Muscle layer of duodenum (tissue), 2 donors: ENCODE results near the gene TRIM50.
"Not testable (repeated sequence)": the region's sequence is repeated elsewhere in the genome, so short reads cannot be mapped to it uniquely, and the experiment has no call there.

Experiments
- H3K27ac ChIP-seq: one replicate; pipeline ENCODE4 v1.7.0; 2013; ENCODE audit warnings: mild to moderate bottlenecking, low read length
- H3K27me3 ChIP-seq: one replicate; pipeline ENCODE4 v1.7.0; 2013; ENCODE audit warnings: low read depth, mild to moderate bottlenecking, control low read depth, low read length
- H3K36me3 ChIP-seq, 2 donors: one replicate each; pipeline ENCODE4 v1.7.0; 2013; ENCODE audit warnings: low read length in 2 of 2, control low read depth in 1 of 2, mild to moderate bottlenecking in 1 of 2; ENCODE audit not compliant: insufficient read depth in 2 of 2, control insufficient read depth in 1 of 2
- H3K4me1 ChIP-seq, 2 donors: one replicate each; pipeline ENCODE4 v1.7.0; 2013; ENCODE audit warnings: low read length in 2 of 2, mild to moderate bottlenecking in 2 of 2, control low read depth in 1 of 2, moderate library complexity in 1 of 2; ENCODE audit not compliant: insufficient read depth in 2 of 2, control insufficient read depth in 1 of 2
- H3K4me3 ChIP-seq, 2 donors: one replicate each; pipeline ENCODE4 v1.7.0; 2013; ENCODE audit warnings: low read length in 2 of 2, low read depth in 1 of 2, mild to moderate bottlenecking in 1 of 2
- H3K9me3 ChIP-seq, 2 donors: one replicate each; pipeline ENCODE4 v1.7.0; 2013; ENCODE audit warnings: low read length in 2 of 2, control low read depth in 1 of 2, mild to moderate bottlenecking in 1 of 2; ENCODE audit not compliant: control insufficient read depth in 1 of 2
- donor health status: healthy.

Gene TRIM50

GRCh38 chr7:73345951-73346350, 18.1 kb upstream of the TRIM50 start:
- no peaks in the 10 kb centered on the region for H3K9me3 ChIP-seq
- no peaks in the 10 kb centered on the region for H3K4me1 ChIP-seq
- no peak overlapping the region for H3K4me3 ChIP-seq
- no peak overlapping the region for H3K27ac ChIP-seq
- no peaks in the 10 kb centered on the region for H3K27me3 ChIP-seq
- H3K36me3 ChIP-seq: no peaks in the 10 kb centered on the region

- no peaks in the 10 kb centered on the region for H3K36me3 ChIP-seq
- no peaks in the 10 kb centered on the region for H3K4me1 ChIP-seq
- no peak overlapping the region for H3K4me3 ChIP-seq
- H3K27ac ChIP-seq: no peak overlapping the region
- no peaks in the 10 kb centered on the region for H3K27me3 ChIP-seq
- H3K9me3 ChIP-seq: no peaks in the 10 kb centered on the region
These were observed 17.7 kb upstream of the TRIM50 start for GRCh38 chr7:73345538-73345937.

GRCh38 chr7:73343671-73344380, 15.9 kb upstream of the TRIM50 start:
- Histone ChIP-seq H3K9me3 (no peaks in the 10 kb centered on the region), H3K4me1 (no peaks in the 10 kb centered on the region), H3K4me3 (no peak overlapping the region), H3K27ac (no peak overlapping the region), H3K36me3 (no peaks in the 10 kb centered on the region), H3K27me3 (no peaks in the 10 kb centered on the region)

GRCh38 chr7:73342645-73343044, 14.8 kb upstream of the TRIM50 start:
- H3K9me3 ChIP-seq: no peaks in the 10 kb centered on the region
- peak overlapping the region in 1 of 2 donors; percentile 30 for H3K4me3 ChIP-seq
- H3K27ac ChIP-seq: no peak overlapping the region
- H3K4me1 ChIP-seq: no peaks in the 10 kb centered on the region
- no peaks in the 10 kb centered on the region for H3K27me3 ChIP-seq
- H3K36me3 ChIP-seq: no peaks in the 10 kb centered on the region

DNA sequence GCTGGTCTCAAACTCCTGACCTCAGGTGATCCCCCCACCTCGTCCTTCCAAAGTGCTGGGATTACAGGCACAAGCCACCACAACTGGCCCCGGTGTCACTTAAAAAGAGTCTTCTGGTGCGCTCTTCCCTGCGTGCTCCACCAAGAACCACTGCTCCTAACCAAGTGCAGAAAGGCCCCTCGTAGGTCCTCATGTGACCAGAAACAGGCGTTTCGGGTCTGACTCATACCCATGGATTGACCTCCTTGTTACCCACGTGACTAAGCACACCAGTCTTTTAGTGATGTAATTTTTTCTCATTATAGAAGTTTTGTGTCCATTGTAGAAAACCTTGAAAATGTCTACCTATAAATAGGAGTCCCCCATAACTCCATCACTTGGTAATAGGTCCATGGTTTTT, 14.0 kb upstream of the TRIM50 start:
- Histone ChIP-seq H3K9me3 (no peaks in the 10 kb centered on the region), H3K4me1 (no peaks in the 10 kb centered on the region), H3K36me3 (no peaks in the 10 kb centered on the region), H3K27me3 (no peaks in the 10 kb centered on the region), H3K4me3 (no peak overlapping the region), H3K27ac (no peak overlapping the region)

- H3K4me1 ChIP-seq: no peaks in the 10 kb centered on the region
- no peaks in the 10 kb centered on the region for H3K9me3 ChIP-seq
- H3K36me3 ChIP-seq: no peaks in the 10 kb centered on the region
- H3K27me3 ChIP-seq: no peaks in the 10 kb centered on the region
- H3K4me3 ChIP-seq: no peak overlapping the region
- no peak overlapping the region for H3K27ac ChIP-seq
These were observed 12.6 kb upstream of the TRIM50 start for GRCh38 chr7:73340514-73340913.

GRCh38 chr7:73338321-73338720, 10.4 kb upstream of the TRIM50 start:
- Histone ChIP-seq H3K9me3 (no peaks in the 10 kb centered on the region), H3K27ac (no peak overlapping the region), H3K36me3 (no peaks in the 10 kb centered on the region), H3K27me3 (no peaks in the 10 kb centered on the region), H3K4me1 (no peaks in the 10 kb centered on the region), H3K4me3 (no peak overlapping the region)

GRCh38 chr7:73332447-73332846, 4.6 kb upstream of the TRIM50 start:
- Histone ChIP-seq H3K4me1 (no peaks in the 10 kb centered on the region), H3K27ac (no peak overlapping the region), H3K9me3 (no peaks in the 10 kb centered on the region), H3K36me3 (no peaks in the 10 kb centered on the region), H3K4me3 (no peak overlapping the region), H3K27me3 (no peaks in the 10 kb centered on the region)

DNA sequence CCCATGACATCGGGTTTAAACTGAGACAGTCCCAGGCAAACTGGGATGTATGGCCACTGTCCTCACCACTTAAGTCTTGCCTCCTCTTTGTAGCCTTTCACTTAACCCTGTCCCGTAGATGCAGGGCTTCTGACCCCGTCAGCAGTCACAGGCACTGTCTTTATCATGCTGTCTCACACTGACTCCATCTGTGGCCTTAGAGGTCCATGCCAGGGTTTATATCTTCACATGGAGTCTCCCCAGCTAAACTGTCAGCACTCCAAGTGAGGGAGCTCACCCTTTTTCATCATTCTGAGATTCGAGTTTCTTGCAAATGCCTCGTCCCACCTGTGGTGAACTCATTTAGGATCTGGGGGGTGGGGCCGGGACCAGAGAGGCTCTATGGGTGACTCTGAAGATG, 2.9 kb upstream of the TRIM50 start:
- H3K4me1 ChIP-seq: no peaks in the 10 kb centered on the region
- H3K27ac ChIP-seq: no peak overlapping the region
- no peak overlapping the region for H3K4me3 ChIP-seq
- H3K9me3 ChIP-seq: no peaks in the 10 kb centered on the region
- no peaks in the 10 kb centered on the region for H3K27me3 ChIP-seq
- H3K36me3 ChIP-seq: no peaks in the 10 kb centered on the region

GRCh38 chr7:73329861-73330581, 2.1 kb upstream of the TRIM50 start:
- Histone ChIP-seq H3K4me1 (no peaks in the 10 kb centered on the region), H3K9me3 (no peaks in the 10 kb centered on the region), H3K36me3 (no peaks in the 10 kb centered on the region), H3K27ac (no peak overlapping the region), H3K27me3 (no peaks in the 10 kb centered on the region), H3K4me3 (no peak overlapping the region)

- H3K36me3 ChIP-seq: no peaks in the 10 kb centered on the region
- no peak overlapping the region for H3K4me3 ChIP-seq
- H3K9me3 ChIP-seq: no peaks in the 10 kb centered on the region
- H3K27ac ChIP-seq: no peak overlapping the region
- peaks cover 0 to 8% of the 10 kb centered on the region in 2 donors for H3K4me1 ChIP-seq
- H3K27me3 ChIP-seq: no peaks in the 10 kb centered on the region
These were observed 814 bp upstream of the TRIM50 start for GRCh38 chr7:73328696-73329095.

DNA sequence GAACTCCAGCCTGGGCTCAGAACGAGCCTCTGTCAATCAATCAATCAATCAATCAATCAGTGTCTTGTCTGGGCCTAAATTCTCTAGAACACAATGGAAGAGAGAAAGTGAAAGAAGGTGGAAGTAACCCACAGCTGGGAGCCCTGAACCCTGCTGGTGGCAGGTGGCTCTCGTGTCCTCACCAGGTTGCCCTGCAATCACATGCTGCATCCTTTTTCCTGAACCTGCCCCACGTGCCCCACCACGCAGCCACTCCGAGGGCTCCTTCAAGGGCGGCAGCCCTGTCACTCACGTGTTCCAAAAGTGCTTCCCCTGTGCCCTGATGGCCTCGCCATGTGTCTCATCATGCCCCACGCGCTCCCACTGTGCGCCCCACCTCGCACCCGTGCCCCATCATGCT, 433 bp downstream of the TRIM50 start:
- not testable (repeated sequence) for H3K4me1 ChIP-seq, H3K36me3 ChIP-seq, H3K27ac ChIP-seq, H3K27me3 ChIP-seq, H3K9me3 ChIP-seq, H3K4me3 ChIP-seq
